Panc1 (cell line): Measurements from ENCODE around the gene DIAPH2.

ENCODE experiments used
- POLR2AphosphoS5 ChIP-seq: IDR thresholded peaks from 2 replicates; pipeline ENCODE4 v1.6.1; 2012; ENCODE audit warnings: mild to moderate bottlenecking, low read depth, low read length, moderate library complexity
- TCF7L2 ChIP-seq: IDR thresholded peaks from 2 replicates; pipeline ENCODE4 v1.6.1; 2011; ENCODE audit warnings: mild to moderate bottlenecking, low read depth, low read length, inconsistent platforms
- TF ChIP-seq, protein P1 (sequence below): fragments of 450-650 bp; IDR thresholded peaks from 2 replicates; pipeline ENCODE4 v1.5.1; 2017; ENCODE audit warnings: mild to moderate bottlenecking
- TF ChIP-seq, protein P2 (sequence below), 2 experiments: IDR thresholded peaks; 2 replicates each; pipeline ENCODE4 v1.6.1; 2011 to 2012; ENCODE audit warnings: low read depth in 2 of 2, control low read depth in 1 of 2, low read length in 1 of 2, mild to moderate bottlenecking in 1 of 2, moderate library complexity in 1 of 2; ENCODE audit not compliant: insufficient read depth in 1 of 2

DNA sequence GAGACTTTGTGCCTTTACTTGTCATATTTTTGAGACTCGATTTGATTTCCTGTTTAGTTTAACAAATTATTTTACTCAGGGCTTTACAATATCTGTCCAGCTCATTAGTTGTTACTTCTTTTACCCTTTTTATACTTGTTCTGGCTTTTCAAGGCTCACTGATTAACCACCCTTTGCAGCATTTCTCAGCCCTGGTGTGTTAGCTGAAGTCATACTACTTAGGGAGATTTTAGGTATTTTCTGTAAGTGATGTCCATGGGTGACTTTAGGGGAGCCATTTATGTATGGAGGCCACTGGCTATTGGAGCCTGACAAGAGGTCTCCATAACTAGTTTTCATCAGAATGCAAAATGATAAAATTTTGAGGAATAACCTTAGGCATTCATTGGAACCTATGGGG, 346.3 kb downstream of the DIAPH2 start:
- TF ChIP-seq, protein P1, sequence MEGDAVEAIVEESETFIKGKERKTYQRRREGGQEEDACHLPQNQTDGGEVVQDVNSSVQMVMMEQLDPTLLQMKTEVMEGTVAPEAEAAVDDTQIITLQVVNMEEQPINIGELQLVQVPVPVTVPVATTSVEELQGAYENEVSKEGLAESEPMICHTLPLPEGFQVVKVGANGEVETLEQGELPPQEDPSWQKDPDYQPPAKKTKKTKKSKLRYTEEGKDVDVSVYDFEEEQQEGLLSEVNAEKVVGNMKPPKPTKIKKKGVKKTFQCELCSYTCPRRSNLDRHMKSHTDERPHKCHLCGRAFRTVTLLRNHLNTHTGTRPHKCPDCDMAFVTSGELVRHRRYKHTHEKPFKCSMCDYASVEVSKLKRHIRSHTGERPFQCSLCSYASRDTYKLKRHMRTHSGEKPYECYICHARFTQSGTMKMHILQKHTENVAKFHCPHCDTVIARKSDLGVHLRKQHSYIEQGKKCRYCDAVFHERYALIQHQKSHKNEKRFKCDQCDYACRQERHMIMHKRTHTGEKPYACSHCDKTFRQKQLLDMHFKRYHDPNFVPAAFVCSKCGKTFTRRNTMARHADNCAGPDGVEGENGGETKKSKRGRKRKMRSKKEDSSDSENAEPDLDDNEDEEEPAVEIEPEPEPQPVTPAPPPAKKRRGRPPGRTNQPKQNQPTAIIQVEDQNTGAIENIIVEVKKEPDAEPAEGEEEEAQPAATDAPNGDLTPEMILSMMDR = no peak
- TF ChIP-seq POLR2AphosphoS5 = no peak
- TF ChIP-seq, protein P2, sequence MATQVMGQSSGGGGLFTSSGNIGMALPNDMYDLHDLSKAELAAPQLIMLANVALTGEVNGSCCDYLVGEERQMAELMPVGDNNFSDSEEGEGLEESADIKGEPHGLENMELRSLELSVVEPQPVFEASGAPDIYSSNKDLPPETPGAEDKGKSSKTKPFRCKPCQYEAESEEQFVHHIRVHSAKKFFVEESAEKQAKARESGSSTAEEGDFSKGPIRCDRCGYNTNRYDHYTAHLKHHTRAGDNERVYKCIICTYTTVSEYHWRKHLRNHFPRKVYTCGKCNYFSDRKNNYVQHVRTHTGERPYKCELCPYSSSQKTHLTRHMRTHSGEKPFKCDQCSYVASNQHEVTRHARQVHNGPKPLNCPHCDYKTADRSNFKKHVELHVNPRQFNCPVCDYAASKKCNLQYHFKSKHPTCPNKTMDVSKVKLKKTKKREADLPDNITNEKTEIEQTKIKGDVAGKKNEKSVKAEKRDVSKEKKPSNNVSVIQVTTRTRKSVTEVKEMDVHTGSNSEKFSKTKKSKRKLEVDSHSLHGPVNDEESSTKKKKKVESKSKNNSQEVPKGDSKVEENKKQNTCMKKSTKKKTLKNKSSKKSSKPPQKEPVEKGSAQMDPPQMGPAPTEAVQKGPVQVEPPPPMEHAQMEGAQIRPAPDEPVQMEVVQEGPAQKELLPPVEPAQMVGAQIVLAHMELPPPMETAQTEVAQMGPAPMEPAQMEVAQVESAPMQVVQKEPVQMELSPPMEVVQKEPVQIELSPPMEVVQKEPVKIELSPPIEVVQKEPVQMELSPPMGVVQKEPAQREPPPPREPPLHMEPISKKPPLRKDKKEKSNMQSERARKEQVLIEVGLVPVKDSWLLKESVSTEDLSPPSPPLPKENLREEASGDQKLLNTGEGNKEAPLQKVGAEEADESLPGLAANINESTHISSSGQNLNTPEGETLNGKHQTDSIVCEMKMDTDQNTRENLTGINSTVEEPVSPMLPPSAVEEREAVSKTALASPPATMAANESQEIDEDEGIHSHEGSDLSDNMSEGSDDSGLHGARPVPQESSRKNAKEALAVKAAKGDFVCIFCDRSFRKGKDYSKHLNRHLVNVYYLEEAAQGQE (IDR thresholded peaks at IDR 0.05; ENCODE audit: insufficient read depth in 1 of 2, low read depth in 2 of 2, low read length in 1 of 2) = no peak
- no peak for TF ChIP-seq TCF7L2
